Small intestine (tissue), 7 donors: ENCODE measurements around the gene MMP27. TPM values are rescaled to one million over a fixed set of nuclear protein-coding genes. Genes with fewer than 3 reads are reported as not detected.

Source experiments
- DNase-seq, 2 donors: peaks; one replicate each; pipeline versions ENCODE4 v3.0.0 to v3.0.0-alpha.2; 2013
- FAIRE-seq: peaks from 2 replicates; lab custom pipeline; 2012; peaks lifted over from hg19 to GRCh38; lab: Jason Lieb, UNC
- H3K27ac ChIP-seq, 3 donors: one replicate each; pipeline ENCODE4 v1.5.1; 2013; ENCODE audit warnings: low read length in 2 of 3, mild to moderate bottlenecking in 2 of 3, control low read depth in 1 of 3, inconsistent platforms in 1 of 3, low read depth in 1 of 3, moderate library complexity in 1 of 3
- H3K27me3 ChIP-seq, 3 donors: one replicate each; pipeline ENCODE4 v1.6.1; 2013; ENCODE audit warnings: low read length in 3 of 3, inconsistent platforms in 1 of 3; ENCODE audit not compliant: control insufficient read depth in 3 of 3, insufficient read depth in 3 of 3
- H3K36me3 ChIP-seq, 3 donors: one replicate each; pipeline ENCODE4 v1.6.1; 2013; ENCODE audit warnings: low read length in 3 of 3, inconsistent platforms in 1 of 3, low read depth in 1 of 3, mild to moderate bottlenecking in 1 of 3, moderate library complexity in 1 of 3; ENCODE audit not compliant: control insufficient read depth in 3 of 3, insufficient read depth in 2 of 3
- H3K4me1 ChIP-seq, 3 donors: one replicate each; pipeline ENCODE4 v1.6.1; 2013; ENCODE audit warnings: low read length in 2 of 3, inconsistent platforms in 1 of 3, low read depth in 1 of 3, mild to moderate bottlenecking in 1 of 3, moderate library complexity in 1 of 3; ENCODE audit not compliant: control insufficient read depth in 3 of 3, insufficient read depth in 2 of 3
- H3K4me3 ChIP-seq, 3 donors: one replicate each; pipeline ENCODE4 v1.5.1; 2013; ENCODE audit warnings: low read length in 3 of 3, control low read depth in 1 of 3, inconsistent platforms in 1 of 3, low read depth in 1 of 3, mild to moderate bottlenecking in 1 of 3, moderate library complexity in 1 of 3
- H3K9me3 ChIP-seq, 2 donors: one replicate each; pipeline ENCODE4 v1.6.1; 2013; ENCODE audit warnings: low read depth in 1 of 2, low read length in 1 of 2; ENCODE audit not compliant: control insufficient read depth in 2 of 2, insufficient read depth in 1 of 2
- WGBS, 3 donors: extraction: QIAGEN DNeasy Blood & Tissue Kit; methylation state at CpG; one replicate each; pipeline ENCODE4 v1.1.7; 2013; 5-methylcytosine and 5-hydroxymethylcytosine counted together
- polyA plus RNA-seq, 4 donors: library from polyadenylated mRNA; stranded (reverse) in 3 of 4; unstranded in 1 of 4; fragments of 200-250 nt in 3 of 4; fragments of 120-200 nt in 1 of 4; gene quantifications; one replicate each; pipeline versions ENCODE4 v1.2.1 to v1.2.3, GENCODE V29; 2013
- donor health status: healthy with polysubstance abuse.
- donor health status: control.
- donor health status: control.
- donor health status: Bipolar disorder and iron deficiency.
- donor health status: healthy.

MMP27 gene
- polyA plus RNA-seq, 4 donors = 0.06 to 0.21 TPM; not detected in 2

DNA sequence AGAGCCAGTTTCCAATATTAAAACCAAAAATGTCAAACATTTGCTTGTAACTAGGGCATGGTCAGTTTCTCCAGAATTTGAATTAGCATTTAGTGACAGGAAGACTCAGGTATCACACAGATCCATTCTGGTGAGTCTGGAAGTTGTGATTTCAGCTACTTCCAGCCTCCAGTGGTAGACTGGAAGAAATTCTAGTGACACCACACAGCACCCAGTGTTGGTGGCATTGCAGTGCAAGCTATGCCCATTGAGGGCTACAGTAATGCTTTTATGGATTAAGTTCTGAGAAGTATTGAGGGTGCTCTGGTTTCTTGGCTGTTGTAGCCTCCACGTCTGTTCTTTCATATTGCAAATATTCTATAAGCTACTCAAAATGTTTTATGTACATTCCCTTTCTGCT lies 49.0 kb downstream of the MMP27 start:
- no peak for DNase-seq
- Histone ChIP-seq H3K4me3 (no peak overlapping the region), H3K9me3 (no peaks in the 10 kb centered on the region), H3K36me3 (no peaks in the 10 kb centered on the region), H3K27ac (no peak overlapping the region), H3K27me3 (no peaks in the 10 kb centered on the region), H3K4me1 (no peaks in the 10 kb centered on the region)
- no peak for FAIRE-seq
- 76 to 79% (median 78%) methylated on average over 1 of the region's 1 CpG for WGBS, 3 donors

DNA sequence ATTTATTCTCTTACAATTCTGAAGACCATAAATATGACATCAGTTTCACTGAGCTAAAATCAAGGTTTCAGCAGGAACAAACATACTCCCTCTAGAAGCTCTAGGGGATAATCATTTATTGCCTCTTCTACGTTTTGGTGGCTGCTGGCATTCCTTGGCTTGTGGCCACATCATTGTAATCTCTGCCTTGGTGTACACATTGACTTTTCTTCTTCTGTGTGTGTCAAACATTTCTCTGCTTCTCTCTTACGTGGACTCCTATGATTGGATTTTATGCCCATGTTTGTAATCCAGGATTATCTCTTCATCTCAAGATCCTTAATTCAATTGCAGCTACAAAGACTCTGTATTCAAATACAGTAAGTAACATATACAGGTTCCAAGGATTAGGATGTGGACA lies 50.0 kb downstream of the MMP27 start:
- FAIRE-seq (no peak), DNase-seq (no peak)
- no peak overlapping the region for H3K27ac ChIP-seq
- H3K9me3 ChIP-seq = no peaks in the 10 kb centered on the region
- 52 to 73% (median 61%) methylated on average over 2 of the region's 2 CpGs for WGBS, 3 donors
- no peak overlapping the region for H3K4me3 ChIP-seq
- H3K27me3 ChIP-seq = no peaks in the 10 kb centered on the region
- H3K36me3 ChIP-seq = no peaks in the 10 kb centered on the region
- H3K4me1 ChIP-seq = no peaks in the 10 kb centered on the region

DNA sequence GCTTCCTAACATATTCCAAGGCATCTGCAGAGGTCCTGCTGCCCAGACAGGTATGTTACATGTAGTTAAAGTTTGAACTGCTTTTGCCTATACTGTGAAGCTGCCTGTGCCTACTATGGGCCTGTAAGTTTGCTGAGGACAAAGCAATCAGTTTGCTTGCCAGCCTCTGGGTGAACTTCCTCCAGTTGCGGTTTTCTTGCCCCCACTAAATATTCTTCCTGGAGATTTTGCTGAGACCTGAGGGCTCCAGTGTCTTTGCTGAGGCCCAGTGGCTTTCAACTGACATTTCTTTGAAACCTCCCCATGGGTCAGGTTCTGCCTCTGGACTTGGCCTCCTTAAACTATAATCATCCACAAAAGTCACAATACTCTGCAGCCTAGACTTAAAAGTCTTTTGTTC lies 50.8 kb downstream of the MMP27 start:
- Histone ChIP-seq H3K4me1 (no peaks in the 10 kb centered on the region), H3K9me3 (no peaks in the 10 kb centered on the region), H3K36me3 (no peaks in the 10 kb centered on the region), H3K27ac (no peak overlapping the region), H3K4me3 (no peak overlapping the region), H3K27me3 (no peaks in the 10 kb centered on the region)
- WGBS, 3 donors = 94 to 100% (median 100%) methylated on average over 1 of the region's 1 CpG
- FAIRE-seq = no peak
- DNase-seq = no peak

DNA sequence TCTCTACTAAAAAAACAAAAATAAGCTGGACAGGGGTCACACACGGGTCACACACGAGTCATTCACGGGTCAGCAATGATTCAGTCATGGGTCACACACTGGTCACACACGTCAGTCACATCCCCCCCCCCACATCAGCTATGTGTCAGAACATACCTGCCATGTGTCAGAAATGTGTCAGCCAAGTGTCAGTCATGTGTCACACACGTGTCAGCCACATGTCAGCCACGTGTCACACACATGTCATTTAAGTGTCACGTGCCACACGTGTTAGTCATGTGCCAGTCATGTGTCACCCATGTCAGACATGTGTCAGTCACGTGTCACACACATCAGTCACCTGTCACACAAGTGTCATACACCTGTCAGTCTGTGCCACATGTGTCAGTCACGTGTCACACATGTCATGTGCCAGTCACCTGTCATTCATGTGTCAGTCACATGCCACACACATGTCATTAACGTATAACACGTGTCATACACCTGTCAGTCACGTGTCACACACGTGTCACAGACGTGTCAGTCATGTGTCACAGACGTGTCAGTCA lies 51.8 kb downstream of the MMP27 start:
- Histone ChIP-seq H3K27ac (no peak overlapping the region), H3K4me3 (no peak overlapping the region), H3K9me3 (no peaks in the 10 kb centered on the region), H3K27me3 (no peaks in the 10 kb centered on the region), H3K36me3 (no peaks in the 10 kb centered on the region), H3K4me1 (no peaks in the 10 kb centered on the region)
- WGBS, 3 donors = 86 to 89% (median 86%) methylated on average over 16 of the region's 16 CpGs
- DNase-seq (no peak), FAIRE-seq (no peak)

DNA sequence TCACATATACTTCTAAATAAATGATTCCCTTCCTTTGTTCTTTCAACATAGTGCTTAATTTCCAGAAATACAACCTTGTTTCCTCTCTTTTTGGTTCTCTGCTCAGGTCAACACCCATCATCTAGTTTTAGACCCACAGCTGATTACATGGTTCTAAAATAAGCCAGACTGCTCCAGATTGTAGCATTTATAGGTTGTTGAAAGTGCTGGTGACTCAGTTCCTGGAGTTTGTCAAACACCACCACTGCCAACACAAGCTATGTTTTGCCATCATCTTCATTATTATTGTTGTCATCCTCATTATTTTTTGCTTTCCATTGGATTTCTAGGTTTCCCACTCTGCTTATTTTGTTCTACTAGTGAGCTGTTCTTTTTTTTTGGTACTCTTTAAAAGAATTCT lies 58.1 kb downstream of the MMP27 start:
- Histone ChIP-seq H3K4me3 (no peak overlapping the region), H3K36me3 (no peaks in the 10 kb centered on the region), H3K9me3 (peaks cover 0 to 3% of the 10 kb centered on the region in 2 donors), H3K4me1 (no peaks in the 10 kb centered on the region), H3K27ac (no peak overlapping the region), H3K27me3 (no peaks in the 10 kb centered on the region)
- DNase-seq (no peak), FAIRE-seq (no peak)

DNA sequence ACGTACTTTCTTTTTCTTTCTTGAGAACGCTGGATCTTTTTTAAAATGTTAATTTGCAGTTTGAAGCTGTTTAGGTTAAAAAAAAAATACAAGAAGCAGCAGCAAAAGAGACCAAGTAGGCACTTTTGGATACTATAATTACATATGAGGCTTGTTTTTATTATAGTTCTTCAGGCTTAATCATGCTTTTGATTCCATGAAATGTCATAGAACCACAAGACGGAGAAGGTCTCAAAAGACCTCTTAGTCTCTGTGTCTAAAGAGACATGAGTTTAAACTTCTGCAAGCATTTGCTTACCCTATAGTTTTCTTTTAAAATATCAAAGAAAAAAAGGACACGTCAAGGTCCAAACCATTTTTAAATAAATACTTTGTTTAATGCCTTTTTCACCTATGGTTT lies 61.6 kb downstream of the MMP27 start:
- H3K9me3 ChIP-seq = peaks cover 0 to 3% of the 10 kb centered on the region in 2 donors
- no peaks in the 10 kb centered on the region for H3K27me3 ChIP-seq
- H3K4me1 ChIP-seq = peaks cover 0 to 4% (median 0%) of the 10 kb centered on the region in 3 donors
- no peak overlapping the region for H3K27ac ChIP-seq
- H3K36me3 ChIP-seq = no peaks in the 10 kb centered on the region
- WGBS, 3 donors = 86 to 91% (median 89%) methylated on average over 4 of the region's 4 CpGs
- no peak overlapping the region for H3K4me3 ChIP-seq
- DNase-seq (no peak), FAIRE-seq (no peak)

Other genes starting within 250 kb of the MMP27 start
- under 1 TPM in 1 of 4 donors, not detected in 3; 0.36 TPM for gene MMP7, start 175.0 kb downstream of the MMP27 start, polyA plus RNA-seq
- gene MMP20, start 80.4 kb downstream of the MMP27 start, polyA plus RNA-seq = under 1 TPM in 1 of 4 donors, not detected in 3; 0.03 TPM
- gene MMP8, start 19.2 kb upstream of the MMP27 start, polyA plus RNA-seq = under 1 TPM in 3 of 4 donors, not detected in 1; 0.03 to 0.67 (median 0.18) TPM
- 1 to 10 TPM in 1 of 4 donors, under 1 TPM in 1, not detected in 2; 0.37 to 4.9 TPM for gene MMP10, start 74.9 kb upstream of the MMP27 start, polyA plus RNA-seq
- 10 to 100 TPM in 1 of 4 donors, 1 to 10 TPM in 2, under 1 TPM in 1; 0.45 to 63.4 (median 3.7) TPM for gene MMP1, start 92.4 kb upstream of the MMP27 start, polyA plus RNA-seq
- gene MMP3, start 137.8 kb upstream of the MMP27 start, polyA plus RNA-seq = 10 to 100 TPM in 1 of 4 donors, 1 to 10 TPM in 1, under 1 TPM in 1, not detected in 1; 0.03 to 28.2 (median 1.1) TPM
- gene MMP12, start 169.2 kb upstream of the MMP27 start, polyA plus RNA-seq = 1 to 10 TPM in 1 of 4 donors, under 1 TPM in 1, not detected in 2; 0.81 to 3.3 TPM
- under 1 TPM in 1 of 4 donors, not detected in 3; 0.32 TPM for gene MMP13, start 250.0 kb upstream of the MMP27 start, polyA plus RNA-seq